GM10847 (cell line): ENCODE measurements around the gene CLNS1A.

ENCODE experiments used
- POLR2A ChIP-seq: IDR thresholded peaks from 2 replicates; pipeline ENCODE4 v1.6.1; 2011; ENCODE audit not compliant: insufficient read length; ENCODE audit errors: extremely low read depth

The CLNS1A gene

DNA sequence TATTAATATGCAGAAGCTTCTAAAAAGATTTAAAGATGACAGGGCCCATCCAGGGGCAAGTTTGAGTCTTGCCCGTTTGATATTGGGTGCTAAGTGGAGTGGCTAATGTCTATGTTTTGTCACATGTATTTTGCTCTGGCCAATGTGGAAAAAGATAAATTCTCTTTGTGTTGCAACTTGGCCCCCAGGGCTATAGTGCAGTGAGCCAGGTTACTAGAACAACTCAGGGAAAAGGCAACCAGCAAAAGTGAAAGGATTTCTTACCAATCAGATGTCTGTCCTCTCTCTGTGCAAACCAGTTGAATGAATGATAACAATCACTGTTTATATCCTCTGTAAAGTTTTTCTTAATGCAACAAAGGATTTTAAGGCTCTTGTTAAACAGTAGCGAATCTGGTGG is 4.6 kb upstream of the CLNS1A start:
- no peak for TF ChIP-seq POLR2A

GRCh38 chr11:77636731-77637344 is 756 bp downstream of the CLNS1A start:
- TF ChIP-seq POLR2A, result no peak

DNA sequence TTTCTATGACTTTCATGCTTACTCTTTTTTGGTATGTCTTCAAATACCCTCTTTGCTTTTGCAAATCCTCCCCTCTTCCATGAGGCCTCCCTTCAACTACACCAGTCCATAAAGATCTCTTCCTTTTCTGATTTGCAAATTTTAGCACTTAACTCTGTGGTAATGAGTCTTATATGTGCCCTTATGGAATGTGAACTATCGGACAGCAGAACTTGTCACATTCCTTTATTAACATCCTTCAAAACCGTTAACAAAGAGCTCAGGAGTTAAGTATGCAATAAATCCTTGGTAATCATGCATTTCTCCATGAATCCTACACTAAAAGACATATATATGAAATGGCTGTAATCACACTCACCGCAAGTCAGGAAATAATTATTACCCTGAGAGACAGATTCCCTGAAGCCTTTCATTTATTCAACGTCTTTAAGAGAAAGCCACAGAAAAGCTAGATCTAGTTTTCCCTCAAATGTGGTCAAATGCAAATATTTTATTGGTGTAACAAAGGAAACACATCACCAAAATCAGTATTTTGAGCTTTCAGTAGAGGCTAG is 7.4 kb downstream of the CLNS1A start:
- TF ChIP-seq POLR2A, result no peak

DNA sequence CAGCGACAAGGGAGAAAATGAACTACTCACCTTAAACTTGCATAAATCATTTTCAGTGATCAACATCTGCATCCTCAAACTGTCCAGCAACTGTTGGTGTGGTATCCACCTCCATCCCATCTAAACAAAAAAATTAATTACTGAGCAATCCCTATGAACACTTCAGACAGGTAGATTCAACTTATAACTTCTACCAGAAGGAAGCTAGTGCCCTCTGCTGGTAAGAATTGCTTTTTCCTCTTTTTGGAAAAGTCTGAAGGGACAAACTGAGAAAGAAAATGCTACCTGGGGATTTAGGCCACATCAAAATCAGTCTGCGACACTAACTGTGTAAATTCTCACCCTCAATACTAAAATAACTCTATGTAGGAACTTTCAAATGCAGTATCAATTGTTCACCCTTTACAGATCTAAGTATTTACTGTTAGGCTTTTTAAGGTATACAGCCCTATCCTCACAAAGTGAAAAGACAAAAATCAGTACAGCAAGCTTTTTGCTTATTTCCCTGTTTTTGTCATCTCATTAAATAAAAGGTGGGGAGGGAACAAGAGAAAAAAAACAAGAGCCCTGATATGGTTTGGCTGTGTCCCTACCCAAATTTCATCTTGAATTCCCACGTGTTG is 17.9 kb downstream of the CLNS1A start:
- TF ChIP-seq POLR2A, result no peak

DNA sequence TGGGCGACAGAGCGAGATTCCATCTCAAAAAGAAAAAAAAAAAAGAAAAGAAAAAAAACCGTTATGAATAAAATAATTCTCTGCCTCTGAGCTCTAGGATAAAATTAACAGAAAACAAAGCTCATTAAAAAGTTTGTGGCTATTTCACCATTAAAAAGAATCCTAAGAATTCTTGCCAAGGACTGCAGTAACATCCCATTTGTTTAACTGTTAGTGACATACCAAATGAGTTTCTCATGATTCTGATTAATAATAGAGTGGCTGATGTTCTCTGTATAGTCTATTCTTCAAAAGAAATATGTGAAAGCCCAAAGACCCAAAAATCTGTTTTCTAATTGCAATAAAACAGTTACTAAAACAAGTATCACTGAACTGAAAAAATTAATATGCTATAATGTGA is 19.7 kb downstream of the CLNS1A start:
- TF ChIP-seq POLR2A, result no peak

GRCh38 chr11:77611921-77612320 is 25.7 kb downstream of the CLNS1A start:
- no peak for TF ChIP-seq POLR2A

- TF ChIP-seq POLR2A, result no peak
These were observed 28.4 kb downstream of the CLNS1A start for GRCh38 chr11:77609234-77609633.

GRCh38 chr11:77604281-77604680 is 33.3 kb downstream of the CLNS1A start:
- no peak for TF ChIP-seq POLR2A

- TF ChIP-seq POLR2A, result no peak
These were observed 35.1 kb downstream of the CLNS1A start for GRCh38 chr11:77602381-77603088.

- no peak for TF ChIP-seq POLR2A
These were observed 39.4 kb downstream of the CLNS1A start for GRCh38 chr11:77598195-77598594.

DNA sequence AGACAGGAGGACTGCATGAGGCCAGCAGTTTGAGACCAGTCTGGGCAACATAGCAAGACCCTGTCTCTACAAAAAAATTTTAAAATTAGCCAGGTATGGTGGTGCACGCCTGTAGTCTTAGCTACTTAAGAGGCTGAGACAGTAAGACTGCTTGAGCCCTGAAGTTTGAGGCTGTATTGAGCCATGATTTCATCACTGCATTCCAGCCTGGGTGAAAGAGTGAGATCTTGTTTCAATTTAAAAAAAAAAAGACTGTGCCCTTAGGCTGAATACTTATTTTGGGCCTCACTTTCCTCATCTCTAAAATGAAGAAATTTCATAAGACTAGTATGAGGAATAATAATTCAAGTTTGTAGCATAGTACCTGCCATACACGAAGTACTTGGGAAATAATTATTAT is 41.0 kb downstream of the CLNS1A start:
- TF ChIP-seq POLR2A, result no peak

- no peak for TF ChIP-seq POLR2A
These were observed 43.7 kb downstream of the CLNS1A start for GRCh38 chr11:77593883-77594282.

GRCh38 chr11:77592727-77593126 is 44.9 kb downstream of the CLNS1A start:
- TF ChIP-seq POLR2A, result no peak

- no peak for TF ChIP-seq POLR2A
These were observed 47.3 kb downstream of the CLNS1A start for GRCh38 chr11:77590194-77590782.

- no peak for TF ChIP-seq POLR2A
These were observed 47.9 kb downstream of the CLNS1A start, which contains the start of gene AQP11 for GRCh38 chr11:77589521-77590193. AQP11 (plus strand) TSS chr11:77589953; CDS start chr11:77589993, 40 bp downstream.
